HG03060 (cell line): Measurements from ENCODE around the gene TMEM18.

Source experiments
- ATAC-seq: cut with Tn5 transposase; IDR thresholded peaks from one replicate; pipeline ENCODE4 v1.9.1; 2021; ENCODE audit warnings: low read depth, moderate number of reproducible peaks; ENCODE audit not compliant: unreplicated experiment

Gene TMEM18

GRCh38 chr2:653645-654425, 23.4 kb downstream of the TMEM18 start:
- no peak for ATAC-seq

- ATAC-seq = no peak
Measured at GRCh38 chr2:652881-653480, 24.2 kb downstream of the TMEM18 start.

- no peak for ATAC-seq
Measured at GRCh38 chr2:651951-652373, 25.2 kb downstream of the TMEM18 start.

- ATAC-seq = no peak
Measured at GRCh38 chr2:650343-651310, 26.6 kb downstream of the TMEM18 start.

GRCh38 chr2:649426-650342, 27.5 kb downstream of the TMEM18 start:
- no peak for ATAC-seq

- ATAC-seq = no peak
Measured at GRCh38 chr2:648476-649424, 28.5 kb downstream of the TMEM18 start.

- ATAC-seq = no peak
Measured at GRCh38 chr2:647691-648231, 29.4 kb downstream of the TMEM18 start.

- no peak for ATAC-seq
Measured at GRCh38 chr2:647003-647560, 30.1 kb downstream of the TMEM18 start.

GRCh38 chr2:644871-645270, 32.3 kb downstream of the TMEM18 start:
- no peak for ATAC-seq

GRCh38 chr2:643761-644160, 33.4 kb downstream of the TMEM18 start:
- ATAC-seq = no peak

- ATAC-seq = no peak
Measured at GRCh38 chr2:643334-643733, 33.9 kb downstream of the TMEM18 start.

- no peak for ATAC-seq
Measured at GRCh38 chr2:641872-642815, 35.1 kb downstream of the TMEM18 start.

- ATAC-seq = no peak
Measured at GRCh38 chr2:641164-641871, 35.9 kb downstream of the TMEM18 start.

GRCh38 chr2:639703-640102, 37.5 kb downstream of the TMEM18 start:
- ATAC-seq = no peak

GRCh38 chr2:637804-638203, 39.4 kb downstream of the TMEM18 start:
- ATAC-seq = no peak

- ATAC-seq = no peak
Measured at GRCh38 chr2:637406-637776, 39.8 kb downstream of the TMEM18 start.
